H1 (cell line): ENCODE results near the gene MAB21L3.

Source experiments
- ASH2L ChIP-seq: fragments of 200-600, 300-600 bp; sonication (generic); IDR thresholded peaks from one replicate; pipeline ENCODE4 v1.7.1; 2017; ENCODE audit warnings: low read length
- CEBPB ChIP-seq: IDR thresholded peaks from 2 replicates; pipeline ENCODE4 v1.6.1; 2012; ENCODE audit warnings: low read depth, low read length
- EZH2 ChIP-seq: fragments of 200-600 bp; sonication (generic); IDR thresholded peaks from 2 replicates; pipeline ENCODE4 v1.7.1; 2012; ENCODE audit warnings: low read depth, mild to moderate bottlenecking, moderate library complexity, low read length, inconsistent platforms; ENCODE audit not compliant: severe bottlenecking
- GABPA ChIP-seq: IDR thresholded peaks from 2 replicates; pipeline ENCODE4 v1.6.1; 2011; ENCODE audit warnings: mild to moderate bottlenecking, low read length, moderate library complexity, borderline replicate concordance; ENCODE audit not compliant: insufficient read depth
- POLR2A ChIP-seq, 2 experiments: IDR thresholded peaks; 1 replicate in 1 of 2; 2 replicates in 1 of 2; pipeline ENCODE4 v1.6.1; 2011; ENCODE audit warnings: low read depth in 2 of 2, low read length in 2 of 2, mild to moderate bottlenecking in 2 of 2; ENCODE audit errors: control extremely low read depth in 1 of 2
- POLR2AphosphoS5 ChIP-seq: IDR thresholded peaks from 2 replicates; pipeline ENCODE4 v1.6.1; 2011; ENCODE audit warnings: low read depth, low read length
- RNF2 ChIP-seq: fragments of 200-900, 300-1000 bp; sonication (generic); IDR thresholded peaks from 2 replicates; pipeline ENCODE4 v1.7.1; 2016; ENCODE audit warnings: borderline replicate concordance, low read depth, mild to moderate bottlenecking, antibody characterized with exemption, low read length; ENCODE audit not compliant: poor library complexity, severe bottlenecking; ENCODE audit errors: missing control alignments
- TCF12 ChIP-seq: IDR thresholded peaks from 2 replicates; pipeline ENCODE4 v1.6.1; 2011; ENCODE audit warnings: low read depth, mild to moderate bottlenecking, low read length
- TF ChIP-seq, protein P1 (sequence below), 3 experiments: IDR thresholded peaks; 1 replicate in 2 of 3; 2 replicates in 1 of 3; pipeline versions ENCODE4 v1.5.1 to v1.6.1; 2011; ENCODE audit warnings: low read length in 3 of 3, mild to moderate bottlenecking in 3 of 3, inconsistent platforms in 2 of 3, low read depth in 1 of 3, moderate library complexity in 1 of 3; ENCODE audit not compliant: insufficient read depth in 1 of 3; ENCODE audit errors: control extremely low read depth in 1 of 3
- TF ChIP-seq, protein P2 (sequence below): IDR thresholded peaks from 2 replicates; pipeline ENCODE4 v1.6.1; 2012; ENCODE audit warnings: inconsistent platforms

DNA sequence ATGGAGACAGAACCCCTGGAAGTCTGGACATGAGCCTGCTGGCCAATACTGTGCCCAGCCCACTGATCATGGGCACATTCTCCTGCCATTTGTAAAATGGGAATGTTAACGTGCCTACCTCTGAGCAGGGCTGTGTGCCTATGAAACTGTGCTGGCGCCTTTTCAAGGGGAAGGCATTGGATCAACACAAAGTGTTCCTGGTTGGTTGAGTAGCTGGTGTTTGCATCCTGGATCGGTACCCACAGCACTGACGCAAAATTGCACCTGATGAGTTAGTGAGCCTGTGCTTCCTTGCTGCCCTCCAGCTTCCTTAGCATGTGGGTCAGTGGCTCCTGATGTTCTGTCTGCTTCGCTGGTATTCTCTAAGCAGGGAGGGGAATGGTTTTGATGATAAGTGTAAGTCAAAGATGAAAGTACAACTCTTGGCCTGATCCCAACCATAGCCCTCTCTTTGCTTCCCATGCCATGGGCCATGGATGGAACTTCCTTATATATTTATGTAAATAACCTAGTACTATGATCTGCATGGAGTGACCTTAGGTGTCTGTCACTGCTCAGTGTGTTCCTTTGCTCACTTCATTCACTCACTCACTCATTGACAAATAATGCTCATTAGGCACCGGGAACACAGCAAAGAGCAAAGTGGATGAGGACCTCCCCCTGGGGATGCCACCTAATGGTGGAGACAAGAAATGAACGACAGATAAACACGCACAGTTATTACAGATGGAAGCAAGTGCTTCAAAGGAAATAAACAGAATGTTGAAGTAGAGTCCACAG lies 22.7 kb downstream of the MAB21L3 start:
- TF ChIP-seq, protein P1, sequence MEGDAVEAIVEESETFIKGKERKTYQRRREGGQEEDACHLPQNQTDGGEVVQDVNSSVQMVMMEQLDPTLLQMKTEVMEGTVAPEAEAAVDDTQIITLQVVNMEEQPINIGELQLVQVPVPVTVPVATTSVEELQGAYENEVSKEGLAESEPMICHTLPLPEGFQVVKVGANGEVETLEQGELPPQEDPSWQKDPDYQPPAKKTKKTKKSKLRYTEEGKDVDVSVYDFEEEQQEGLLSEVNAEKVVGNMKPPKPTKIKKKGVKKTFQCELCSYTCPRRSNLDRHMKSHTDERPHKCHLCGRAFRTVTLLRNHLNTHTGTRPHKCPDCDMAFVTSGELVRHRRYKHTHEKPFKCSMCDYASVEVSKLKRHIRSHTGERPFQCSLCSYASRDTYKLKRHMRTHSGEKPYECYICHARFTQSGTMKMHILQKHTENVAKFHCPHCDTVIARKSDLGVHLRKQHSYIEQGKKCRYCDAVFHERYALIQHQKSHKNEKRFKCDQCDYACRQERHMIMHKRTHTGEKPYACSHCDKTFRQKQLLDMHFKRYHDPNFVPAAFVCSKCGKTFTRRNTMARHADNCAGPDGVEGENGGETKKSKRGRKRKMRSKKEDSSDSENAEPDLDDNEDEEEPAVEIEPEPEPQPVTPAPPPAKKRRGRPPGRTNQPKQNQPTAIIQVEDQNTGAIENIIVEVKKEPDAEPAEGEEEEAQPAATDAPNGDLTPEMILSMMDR (IDR thresholded peaks at IDR 0.05; ENCODE audit: control extremely low read depth in 1 of 3, insufficient read depth in 1 of 3, low read depth in 1 of 3, low read length in 3 of 3) = peak in 2 of 3 experiments; percentile 12 to 48; a peak in 2 of 4 replicates
- no peak for TF ChIP-seq POLR2A (IDR thresholded peaks at IDR 0.05; ENCODE audit: control extremely low read depth in 1 of 2, low read depth in 2 of 2, low read length in 2 of 2)
- TF ChIP-seq RNF2 = no peak
- TF ChIP-seq POLR2AphosphoS5 = no peak
- TF ChIP-seq, protein P2, sequence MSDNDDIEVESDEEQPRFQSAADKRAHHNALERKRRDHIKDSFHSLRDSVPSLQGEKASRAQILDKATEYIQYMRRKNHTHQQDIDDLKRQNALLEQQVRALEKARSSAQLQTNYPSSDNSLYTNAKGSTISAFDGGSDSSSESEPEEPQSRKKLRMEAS = no peak
- TF ChIP-seq TCF12 = no peak
- no peak for TF ChIP-seq ASH2L
- TF ChIP-seq CEBPB = no peak
- no peak for TF ChIP-seq GABPA
- TF ChIP-seq EZH2 = no peak
